Pulmonary artery endothelial cell (primary cell): ENCODE measurements around the gene GRK5. TPM values are rescaled to one million over a fixed set of nuclear protein-coding genes. Genes with fewer than 3 reads are reported as not detected.
A peak's percentile ranks its signal among the peaks of the same experiment; 100 is the strongest.

Experiments
- DNase-seq: peaks from one replicate; pipeline ENCODE4 v3.0.0-alpha.2; 2011; ENCODE audit warnings: low read depth, low spot score
- total RNA-seq: library from RNA; depleted of rRNA; stranded (reverse); fragments of >200 nt; gene quantifications from 2 replicates; pipeline ENCODE4 v1.2.3, GENCODE V29; 2014

Gene GRK5
- total RNA-seq, 1 donor from 2014 or later = 39.7 TPM

DNA sequence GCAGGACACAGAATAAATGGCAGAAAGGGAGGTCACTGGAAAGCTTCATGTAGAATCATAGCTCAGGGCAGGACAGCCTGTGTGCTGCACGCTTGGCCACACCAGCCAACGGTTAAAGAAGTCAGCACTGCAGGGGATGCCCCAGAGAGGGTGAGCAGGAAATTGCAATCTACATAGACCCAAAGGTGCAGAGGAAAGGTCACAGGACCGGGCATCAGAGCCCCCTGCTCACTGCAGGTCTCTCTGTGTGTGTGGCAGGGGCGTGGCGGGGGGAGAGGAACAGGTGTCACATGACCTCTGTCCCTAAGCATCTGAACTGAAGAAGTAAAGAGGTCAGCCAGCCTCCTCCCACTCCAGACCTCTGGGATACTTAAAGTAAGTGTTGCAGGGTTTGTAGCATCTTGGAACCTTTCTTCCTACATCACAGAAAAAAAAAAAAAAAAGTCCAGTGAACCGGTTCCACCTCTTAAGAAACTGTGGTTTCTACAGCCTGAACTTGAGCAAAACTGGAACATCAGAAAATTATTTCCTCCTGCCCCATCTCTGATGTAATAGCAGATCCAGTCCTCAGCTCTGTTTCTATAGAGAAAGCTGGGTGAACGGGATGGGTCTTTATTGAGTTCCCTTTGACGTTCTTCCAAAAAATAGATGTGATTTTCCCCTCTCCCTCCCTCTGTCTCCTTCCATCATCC lies 270.9 kb downstream of the GRK5 start:
- DNase-seq = no peak

- DNase-seq = no peak
Observed at GRCh38 chr10:119478811-119479341, 271.5 kb downstream of the GRK5 start.

- no peak for DNase-seq
Observed at GRCh38 chr10:119479532-119479931, 272.2 kb downstream of the GRK5 start.

DNA sequence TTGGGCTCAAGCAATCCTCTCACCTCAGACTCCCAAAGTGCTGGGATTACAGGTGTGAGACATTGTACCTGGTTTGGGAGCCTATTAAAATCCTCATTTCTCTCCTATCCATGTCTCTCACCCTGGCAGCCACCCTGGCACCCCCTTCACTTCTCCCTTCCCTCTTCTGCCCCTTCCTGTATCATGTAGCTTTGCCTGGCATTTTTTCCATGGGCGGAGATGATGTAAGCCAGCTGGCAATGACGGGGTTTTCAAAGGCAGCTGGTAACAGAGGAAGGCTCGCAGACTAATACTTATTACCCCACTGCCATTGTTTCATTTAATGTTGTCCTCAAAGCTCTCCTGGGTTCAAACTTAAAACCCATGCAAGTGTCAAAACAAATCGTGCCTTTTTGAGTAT lies 273.3 kb downstream of the GRK5 start:
- peak; percentile 5 for DNase-seq

DNA sequence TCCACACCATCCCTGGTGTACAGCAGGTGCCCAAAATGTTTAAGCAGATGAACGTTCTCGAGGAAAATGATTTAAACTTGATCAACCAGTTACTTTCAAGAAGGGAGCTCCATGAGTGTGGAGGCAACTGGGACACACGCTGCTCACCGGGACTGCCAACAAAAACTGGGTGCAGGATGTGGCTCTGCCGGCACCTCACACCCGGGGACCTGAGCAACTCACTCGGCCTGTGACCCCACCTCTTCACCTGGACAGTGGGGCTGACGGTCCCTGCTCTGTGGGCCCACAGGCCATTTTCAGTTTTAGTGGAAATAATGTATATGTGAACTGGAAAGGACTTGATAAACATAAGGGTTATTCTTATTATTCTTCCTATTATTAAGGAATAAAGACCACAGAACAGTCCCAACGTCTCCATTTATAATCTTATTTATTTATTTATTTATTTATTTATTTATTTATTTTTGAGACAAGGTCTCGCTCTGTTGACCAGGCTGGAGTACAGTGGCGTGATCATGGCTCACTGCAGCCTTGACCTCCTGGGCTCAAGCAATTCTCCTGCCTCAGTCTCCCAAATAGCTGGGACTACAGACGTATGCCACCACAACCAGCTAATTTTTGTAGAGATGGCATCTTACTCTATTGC lies 274.5 kb downstream of the GRK5 start:
- DNase-seq = no peak

DNA sequence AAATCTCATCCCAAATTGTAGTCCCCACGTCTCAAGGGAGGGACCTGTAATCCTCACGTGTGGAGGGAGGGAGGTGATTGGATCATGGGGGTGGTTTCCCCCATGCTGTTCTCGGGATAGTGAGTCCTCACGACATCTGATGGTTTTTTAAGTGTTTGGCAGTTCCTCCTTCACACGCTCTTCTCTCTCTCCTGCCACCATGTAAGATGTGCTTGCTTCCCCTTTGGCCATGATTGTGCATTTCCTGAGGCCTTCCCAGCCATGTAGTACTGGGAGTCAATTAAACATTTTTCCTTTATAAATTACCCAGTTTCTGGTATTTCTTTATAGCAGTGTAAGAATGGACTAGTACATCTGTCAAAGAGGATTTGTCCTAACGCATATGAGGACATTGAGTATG lies 275.6 kb downstream of the GRK5 start:
- DNase-seq = no peak

DNA sequence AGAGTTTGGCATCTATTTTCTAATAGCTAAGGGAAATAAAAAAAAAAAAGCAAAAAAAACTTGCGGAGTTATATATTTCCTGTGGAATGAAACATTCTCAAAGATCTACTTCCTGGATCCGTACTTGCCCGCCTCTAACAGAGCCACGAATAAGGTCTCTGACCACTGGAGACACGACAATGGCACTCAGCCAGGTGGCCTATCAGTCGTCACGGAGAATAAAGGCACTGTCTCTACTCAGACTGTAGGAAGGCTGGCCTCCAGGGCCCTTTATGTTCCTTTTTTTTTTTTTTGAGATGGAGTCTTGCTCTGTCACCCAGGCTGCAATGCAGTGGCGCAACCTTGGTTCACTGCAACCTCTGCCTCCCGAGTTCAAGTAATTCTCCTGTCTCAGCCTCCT lies 276.5 kb downstream of the GRK5 start:
- DNase-seq = no peak

- DNase-seq = no peak
Observed at GRCh38 chr10:119488675-119489074, 281.3 kb downstream of the GRK5 start.

DNA sequence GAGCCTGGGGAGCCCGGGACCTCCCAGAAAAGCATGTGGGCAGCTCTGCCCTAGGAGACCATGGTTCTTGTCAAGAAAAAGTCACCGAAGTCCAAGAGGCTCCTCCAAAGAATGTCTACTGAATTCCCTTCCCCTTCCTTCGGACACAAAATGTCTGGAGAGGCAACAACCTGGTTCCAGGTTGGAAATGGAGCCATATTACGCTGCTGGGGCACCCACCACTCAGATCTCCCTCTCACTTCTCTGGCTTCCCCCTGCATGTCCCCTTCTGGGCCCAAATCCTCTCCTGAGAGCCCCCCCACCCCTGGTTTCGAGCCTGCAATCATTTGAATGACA lies 282.6 kb downstream of the GRK5 start:
- DNase-seq = no peak

- no peak for DNase-seq
Observed at GRCh38 chr10:119491966-119492757, 284.8 kb downstream of the GRK5 start.

GRCh38 chr10:119493155-119493554 lies 285.8 kb downstream of the GRK5 start:
- DNase-seq = no peak

- DNase-seq = no peak
Observed at GRCh38 chr10:119494236-119495020, 287.1 kb downstream of the GRK5 start.

GRCh38 chr10:119495021-119495505 lies 287.7 kb downstream of the GRK5 start:
- DNase-seq = no peak

DNA sequence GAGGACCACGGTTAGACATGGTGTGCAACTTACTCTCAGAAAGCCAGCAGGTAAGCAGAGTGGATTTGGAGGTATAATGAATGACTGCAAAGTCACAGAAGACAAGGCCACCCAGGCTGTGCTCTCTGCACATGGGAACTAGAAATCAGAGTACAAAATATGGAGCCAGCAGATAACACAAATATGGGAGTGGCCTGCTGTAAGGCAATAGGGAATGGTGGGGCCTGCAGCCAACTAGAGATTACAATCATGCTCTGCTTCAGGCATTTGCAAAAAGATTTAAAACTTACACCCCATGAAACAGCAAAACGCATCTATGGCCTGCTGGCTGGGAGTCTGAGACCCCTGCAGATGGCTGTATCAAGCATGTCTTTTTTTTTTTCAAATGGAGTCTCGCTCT lies 288.2 kb downstream of the GRK5 start:
- no peak for DNase-seq

DNA sequence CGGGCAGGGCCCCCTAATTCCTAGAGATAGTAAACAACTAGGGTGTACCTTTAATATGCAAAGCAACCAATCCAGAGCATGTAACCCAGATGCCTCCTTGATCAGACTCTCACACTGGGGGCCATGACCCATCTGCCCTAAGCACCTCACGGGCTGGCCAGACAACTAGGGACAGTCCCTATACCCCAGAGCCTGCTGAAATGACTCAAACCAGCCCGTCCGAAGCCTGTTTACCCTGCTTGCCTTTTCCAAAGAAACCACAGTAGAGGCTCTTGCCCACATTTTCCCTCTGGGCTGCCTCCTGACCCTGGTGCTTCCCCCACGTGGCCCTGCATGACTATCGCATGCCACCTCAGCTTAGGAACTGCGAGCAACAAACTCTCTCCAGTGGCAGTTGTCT lies 288.9 kb downstream of the GRK5 start:
- DNase-seq = no peak

- no peak for DNase-seq
Observed at GRCh38 chr10:119497243-119497642, 289.9 kb downstream of the GRK5 start.

- DNase-seq = no peak
Observed at GRCh38 chr10:119498889-119499676, 291.7 kb downstream of the GRK5 start.

GRCh38 chr10:119499677-119500002 lies 292.3 kb downstream of the GRK5 start:
- no peak for DNase-seq

GRCh38 chr10:119500123-119500795 lies 292.9 kb downstream of the GRK5 start:
- no peak for DNase-seq

DNA sequence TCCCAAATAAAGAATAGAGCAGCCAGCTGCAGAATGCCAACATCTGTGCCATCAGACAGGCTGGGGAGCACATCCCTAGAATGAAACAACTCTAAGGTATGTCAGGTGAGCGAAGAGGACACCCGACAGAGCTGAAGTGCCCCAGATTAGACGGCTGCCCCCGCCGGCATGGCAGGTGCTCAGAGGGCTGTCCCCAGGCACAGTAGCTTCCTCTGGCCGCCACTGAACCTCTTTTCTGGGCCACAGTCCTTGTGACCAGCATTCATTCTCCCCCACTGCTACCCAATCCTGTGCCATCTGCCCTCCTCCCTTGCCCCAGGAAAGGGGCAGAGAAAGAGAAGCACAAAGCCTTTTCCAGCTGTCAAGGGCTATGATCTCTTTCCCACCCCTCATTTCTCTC lies 293.4 kb downstream of the GRK5 start:
- DNase-seq = no peak
